GM12864 (cell line): ENCODE data around the gene CCDC92.

Experiments used
- DNase-seq: peaks from one replicate; pipeline ENCODE4 v3.0.0-alpha.2; 2011; ENCODE audit warnings: low read depth
- H3K4me3 ChIP-seq: 2 replicates; pipeline ENCODE4 v1.5.1; 2011; ENCODE audit warnings: mild to moderate bottlenecking, low read depth, low read length, control low read depth
- TF ChIP-seq, protein P1 (sequence below): IDR thresholded peaks from 2 replicates; pipeline ENCODE4 v1.5.1; 2011; ENCODE audit warnings: low read depth, mild to moderate bottlenecking, moderate library complexity, low read length, control low read depth, inconsistent platforms; ENCODE audit errors: missing control alignments

The CCDC92 gene

DNA sequence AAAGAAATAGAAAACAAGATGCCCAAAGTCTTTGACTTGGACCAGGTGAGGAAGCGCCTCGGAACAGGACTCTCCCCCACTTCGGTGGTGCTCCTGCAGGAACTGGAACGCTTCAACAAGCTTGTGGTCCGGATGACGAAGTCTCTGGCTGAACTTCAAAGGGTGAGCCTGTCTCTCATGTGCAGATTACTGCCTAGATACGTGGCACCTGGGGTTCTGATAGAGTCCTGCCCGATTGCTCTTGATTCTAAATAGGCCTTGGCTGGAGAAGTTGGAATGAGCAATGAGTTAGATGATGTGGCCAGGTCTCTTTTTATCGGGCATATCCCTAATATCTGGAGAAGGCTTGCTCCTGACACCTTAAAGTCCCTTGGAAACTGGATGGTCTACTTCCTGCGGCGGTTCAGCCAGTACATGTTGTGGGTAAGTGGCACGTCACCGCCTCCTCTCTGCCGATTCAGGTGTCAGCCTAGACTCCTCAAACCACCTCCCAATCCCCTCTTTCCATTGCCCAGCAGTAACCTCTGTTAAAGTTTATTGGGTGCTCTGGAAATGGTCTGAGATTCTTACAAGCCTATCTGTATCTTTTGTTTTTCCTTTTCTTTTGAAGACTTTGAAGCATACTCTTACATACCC lies 40.8 kb downstream of the CCDC92 start:
- TF ChIP-seq, protein P1, sequence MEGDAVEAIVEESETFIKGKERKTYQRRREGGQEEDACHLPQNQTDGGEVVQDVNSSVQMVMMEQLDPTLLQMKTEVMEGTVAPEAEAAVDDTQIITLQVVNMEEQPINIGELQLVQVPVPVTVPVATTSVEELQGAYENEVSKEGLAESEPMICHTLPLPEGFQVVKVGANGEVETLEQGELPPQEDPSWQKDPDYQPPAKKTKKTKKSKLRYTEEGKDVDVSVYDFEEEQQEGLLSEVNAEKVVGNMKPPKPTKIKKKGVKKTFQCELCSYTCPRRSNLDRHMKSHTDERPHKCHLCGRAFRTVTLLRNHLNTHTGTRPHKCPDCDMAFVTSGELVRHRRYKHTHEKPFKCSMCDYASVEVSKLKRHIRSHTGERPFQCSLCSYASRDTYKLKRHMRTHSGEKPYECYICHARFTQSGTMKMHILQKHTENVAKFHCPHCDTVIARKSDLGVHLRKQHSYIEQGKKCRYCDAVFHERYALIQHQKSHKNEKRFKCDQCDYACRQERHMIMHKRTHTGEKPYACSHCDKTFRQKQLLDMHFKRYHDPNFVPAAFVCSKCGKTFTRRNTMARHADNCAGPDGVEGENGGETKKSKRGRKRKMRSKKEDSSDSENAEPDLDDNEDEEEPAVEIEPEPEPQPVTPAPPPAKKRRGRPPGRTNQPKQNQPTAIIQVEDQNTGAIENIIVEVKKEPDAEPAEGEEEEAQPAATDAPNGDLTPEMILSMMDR, result no peak
- no peak overlapping the region for H3K4me3 ChIP-seq
- DNase-seq, result no peak

DNA sequence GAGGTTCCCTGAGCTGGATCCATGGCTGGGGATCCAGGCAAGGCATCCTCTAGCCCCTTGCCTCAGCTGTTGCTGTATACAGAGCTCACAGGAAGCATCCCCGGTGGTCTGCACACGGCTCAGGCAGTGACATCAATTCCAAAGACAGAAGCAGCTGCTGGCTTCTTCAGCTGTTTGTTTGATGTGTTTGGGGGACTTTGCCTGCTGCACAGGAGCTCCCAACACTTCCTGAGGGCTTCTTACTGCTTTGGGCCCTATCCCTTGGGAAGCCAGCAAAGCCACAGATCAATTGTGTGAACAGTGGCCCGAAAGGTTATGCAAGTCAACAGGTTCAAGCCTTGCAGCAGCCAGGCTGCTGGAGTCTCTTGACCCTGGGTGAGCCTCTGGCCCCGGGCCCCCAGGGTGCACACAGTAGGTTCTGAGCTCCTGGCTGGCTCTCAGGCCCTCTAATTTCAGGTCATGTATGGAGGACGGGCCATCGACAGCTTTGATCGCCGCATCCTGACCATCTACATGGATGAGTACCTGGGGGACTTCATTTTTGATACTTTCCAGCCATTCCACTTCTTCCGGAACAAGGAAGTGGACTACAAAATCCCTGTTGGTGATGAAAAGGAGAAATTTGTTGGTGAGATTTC lies 42.6 kb downstream of the CCDC92 start:
- no peak for DNase-seq
- TF ChIP-seq, protein P1, result no peak

DNA sequence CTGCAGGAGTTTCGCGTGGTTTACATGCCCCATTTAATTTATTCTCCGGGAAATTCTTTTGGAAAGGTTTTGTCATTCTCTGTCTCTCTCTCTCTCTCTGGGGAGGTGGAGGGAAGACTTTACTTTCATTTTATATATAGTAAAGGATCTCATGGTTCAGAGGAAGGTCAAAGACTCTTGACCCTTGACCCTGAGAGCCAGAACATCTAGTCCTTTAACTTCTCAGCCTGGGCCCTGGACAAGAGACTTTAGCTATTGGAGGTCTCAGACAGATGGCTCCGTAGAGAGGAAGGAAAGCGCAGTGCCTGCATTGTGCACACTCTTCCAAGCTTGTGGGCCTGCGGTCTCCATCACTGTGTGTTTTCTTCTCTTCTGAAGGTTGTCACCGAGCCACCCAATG lies 43.7 kb downstream of the CCDC92 start:
- no peak for DNase-seq
- H3K4me3 ChIP-seq, result no peak overlapping the region
- TF ChIP-seq, protein P1, result no peak

More for the DNA sequence above, 42.6 kb downstream of the CCDC92 start:
- no peak overlapping the region for H3K4me3 ChIP-seq

DNA sequence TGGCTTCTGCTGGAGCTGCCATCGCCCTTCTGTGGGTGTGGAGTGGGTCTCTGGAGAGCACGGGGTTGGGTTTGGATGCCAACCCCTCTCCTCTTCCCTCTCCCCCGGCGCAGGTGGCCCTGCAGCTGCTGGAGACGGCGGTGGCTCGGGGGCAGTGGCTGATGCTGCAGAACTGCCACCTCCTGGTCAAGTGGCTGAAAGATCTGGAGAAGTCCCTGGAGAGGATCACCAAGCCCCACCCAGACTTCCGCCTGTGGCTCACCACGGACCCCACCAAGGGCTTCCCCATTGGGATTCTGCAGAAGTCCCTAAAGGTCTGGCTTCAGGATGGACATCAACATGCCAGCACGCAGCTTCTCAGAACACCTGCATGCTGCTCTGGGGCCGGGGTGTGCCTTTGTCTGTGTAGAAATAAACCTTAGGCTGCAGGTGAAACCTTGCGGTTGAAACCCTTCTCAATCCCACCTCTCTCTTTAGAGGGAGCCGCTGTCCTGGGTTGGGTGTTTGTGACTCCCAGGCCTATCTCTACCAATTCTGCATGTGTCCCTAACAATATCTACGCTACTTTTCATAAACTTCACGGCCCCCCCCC lies 44.3 kb downstream of the CCDC92 start:
- no peak for DNase-seq
- H3K4me3 ChIP-seq, result no peak overlapping the region
- TF ChIP-seq, protein P1, result no peak

DNA sequence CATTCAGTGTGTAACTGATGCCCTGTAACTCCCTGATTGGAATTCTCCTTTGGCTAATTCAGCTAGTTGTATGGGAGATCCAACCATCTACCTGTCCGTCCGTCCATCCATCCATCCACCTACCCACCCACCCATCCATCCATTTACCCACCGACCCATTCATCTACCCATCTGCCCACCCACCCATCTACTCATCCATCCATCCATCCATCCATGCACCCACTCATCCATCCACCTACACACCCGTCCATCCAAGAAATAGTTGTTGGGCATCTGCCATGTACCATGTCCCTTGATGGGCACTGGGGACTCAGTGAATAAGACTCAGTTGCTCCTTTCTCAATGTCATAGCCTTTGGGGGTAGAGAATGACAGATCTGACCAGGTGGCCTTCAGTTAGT lies 48.1 kb downstream of the CCDC92 start:
- DNase-seq, result no peak
- TF ChIP-seq, protein P1, result no peak
- H3K4me3 ChIP-seq, result no peak overlapping the region

DNA sequence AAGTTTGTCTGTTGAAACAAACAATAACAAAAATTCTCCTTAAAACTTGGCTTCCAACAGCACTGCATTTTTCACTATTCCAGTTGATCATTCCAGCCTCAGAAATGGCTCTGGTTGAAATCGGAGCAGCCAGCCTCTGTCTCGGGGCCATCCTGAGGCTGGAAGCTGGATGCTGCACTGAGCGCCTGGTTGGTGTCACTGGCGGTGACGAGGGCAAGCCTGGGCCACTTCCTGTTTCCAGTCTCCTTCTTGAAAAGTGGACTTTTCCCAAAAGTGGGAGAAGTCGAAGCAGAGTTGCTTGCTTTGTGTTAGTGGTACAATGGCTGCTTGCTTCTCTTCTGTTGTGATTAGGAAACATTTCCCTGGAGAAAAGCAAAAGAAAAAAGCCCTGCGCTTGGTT lies 48.7 kb downstream of the CCDC92 start:
- no peak overlapping the region for H3K4me3 ChIP-seq
- TF ChIP-seq, protein P1, result no peak

More for the DNA sequence above, 48.7 kb downstream of the CCDC92 start:
- DNase-seq, result no peak
